WTC11 (cell line): ENCODE measurements around the gene ANKLE2. TPM values are rescaled to one million over a fixed set of nuclear protein-coding genes. Genes with fewer than 3 reads are reported as not detected.

Experiments
- ATAC-seq: fragments of 200-7000 bp; cut with Tn5 transposase; 2 replicates; pipeline ENCODE4 v1.10.0; 2021; ENCODE audit warnings: mild to moderate bottlenecking, moderate library complexity
- CTCF ChIA-PET: fragments of 300-600 bp; sonication (Branson Sonifier 250); formaldehyde crosslinking; loops from one replicate; lab custom pipeline; 2021; ENCODE audit warnings: antibody characterized with exemption; lab: Charles Lee
- POLR2A ChIA-PET: fragments of 350-600 bp; sonication (Branson Sonifier 250); formaldehyde crosslinking; loops from one replicate; lab custom pipeline; 2021; ENCODE audit warnings: antibody characterized with exemption; lab: Charles Lee
- DNase-seq: peaks from one replicate; pipeline ENCODE4 v3.0.0; 2021; ENCODE audit warnings: low spot score
- H3K27ac Mint-ChIP-seq: 2 replicates; pipeline ENCODE4 v1.8.0; 2021; ENCODE audit warnings: mixed read lengths
- H3K27me3 Mint-ChIP-seq: 2 replicates; pipeline ENCODE4 v1.8.0; 2021; ENCODE audit warnings: low read depth, mild to moderate bottlenecking, moderate library complexity, mixed read lengths
- H3K36me3 Mint-ChIP-seq: 2 replicates; pipeline ENCODE4 v1.8.0; 2021; ENCODE audit warnings: mixed read lengths
- H3K4me1 Mint-ChIP-seq: 2 replicates; pipeline ENCODE4 v1.8.0; 2022; ENCODE audit warnings: mixed read lengths
- H3K4me3 Mint-ChIP-seq: 2 replicates; pipeline ENCODE4 v1.8.0; 2021; ENCODE audit warnings: mild to moderate bottlenecking, moderate library complexity, mixed read lengths
- H3K9me3 Mint-ChIP-seq: 2 replicates; pipeline ENCODE4 v1.8.0; 2021; ENCODE audit warnings: mixed read lengths
- ATF1 ChIP-seq: sonication (generic); formaldehyde crosslinking; IDR thresholded peaks from 2 replicates; pipeline ENCODE4 v1.8.1; 2023; ENCODE audit warnings: mild to moderate bottlenecking, moderate library complexity, missing genetic modification reagents
- FOXK1 ChIP-seq: sonication (generic); formaldehyde crosslinking; IDR thresholded peaks from 2 replicates; pipeline ENCODE4 v1.8.0; 2022; ENCODE audit warnings: mild to moderate bottlenecking, moderate library complexity, missing genetic modification reagents
- FOXP1 ChIP-seq: sonication (generic); formaldehyde crosslinking; IDR thresholded peaks from 2 replicates; pipeline ENCODE4 v1.8.0; 2022; ENCODE audit warnings: missing genetic modification reagents, mild to moderate bottlenecking, moderate library complexity, borderline replicate concordance
- GTF2I ChIP-seq: fragments of 250-450 bp; sonication (Bioruptor Pico); conservative IDR thresholded peaks from 2 replicates; pipeline ENCODE4 v1.4.0; 2021; ENCODE audit warnings: mild to moderate bottlenecking
- JUN ChIP-seq: sonication (generic); formaldehyde crosslinking; IDR thresholded peaks from 2 replicates; pipeline ENCODE4 v1.8.0; 2023; ENCODE audit warnings: mild to moderate bottlenecking, missing genetic modification reagents
- KAT7 ChIP-seq: sonication (generic); formaldehyde crosslinking; IDR thresholded peaks from 2 replicates; pipeline ENCODE4 v1.8.1; 2023; ENCODE audit warnings: missing genetic modification reagents, mild to moderate bottlenecking, borderline replicate concordance
- NFATC4 ChIP-seq: fragments of 250-450 bp; sonication (Bioruptor Pico); IDR thresholded peaks from 2 replicates; pipeline ENCODE4 v1.9.0; 2021; ENCODE audit warnings: mild to moderate bottlenecking
- NFYB ChIP-seq: sonication (generic); formaldehyde crosslinking; conservative IDR thresholded peaks from 2 replicates; pipeline ENCODE4 v1.8.0; 2022; ENCODE audit warnings: low read depth, missing genetic modification reagents
- SOX15 ChIP-seq: fragments of 250-450 bp; sonication (Bioruptor Pico); IDR thresholded peaks from 2 replicates; pipeline ENCODE4 v1.9.0; 2021; ENCODE audit warnings: mild to moderate bottlenecking
- TEAD1 ChIP-seq: sonication (generic); formaldehyde crosslinking; IDR thresholded peaks from 2 replicates; pipeline ENCODE4 v1.8.0; 2022; ENCODE audit warnings: mild to moderate bottlenecking, missing genetic modification reagents
- TP53 ChIP-seq: sonication (generic); formaldehyde crosslinking; IDR thresholded peaks from 2 replicates; pipeline ENCODE4 v1.8.1; 2023; ENCODE audit warnings: mild to moderate bottlenecking, missing genetic modification reagents
- ZBTB21 ChIP-seq: sonication (generic); formaldehyde crosslinking; IDR thresholded peaks from 2 replicates; pipeline ENCODE4 v1.8.1; 2023; ENCODE audit warnings: mild to moderate bottlenecking, missing genetic modification reagents, borderline replicate concordance
- ZNF121 ChIP-seq: sonication (generic); formaldehyde crosslinking; IDR thresholded peaks from 2 replicates; pipeline ENCODE4 v1.8.0; 2023; ENCODE audit warnings: missing genetic modification reagents
- ZNF219 ChIP-seq: sonication (generic); formaldehyde crosslinking; IDR thresholded peaks from 2 replicates; pipeline ENCODE4 v1.8.0; 2023; ENCODE audit warnings: missing genetic modification reagents, mild to moderate bottlenecking, borderline replicate concordance
- ZNF232 ChIP-seq: sonication (generic); formaldehyde crosslinking; IDR thresholded peaks from 2 replicates; pipeline ENCODE4 v1.8.0; 2022; ENCODE audit warnings: mild to moderate bottlenecking, missing genetic modification reagents
- ZNF416 ChIP-seq: fragments of 250-450 bp; sonication (Bioruptor Pico); IDR thresholded peaks from 2 replicates; pipeline ENCODE4 v1.9.0; 2021; ENCODE audit warnings: mild to moderate bottlenecking, inconsistent platforms
- total RNA-seq: library from RNA; stranded (reverse); gene quantifications from 3 replicates; pipeline ENCODE4 v1.2.3, GENCODE V29; 2021
- TF ChIP-seq, protein P1 (sequence below): sonication (generic); formaldehyde crosslinking; IDR thresholded peaks from 2 replicates; pipeline ENCODE4 v1.8.1; 2023; ENCODE audit warnings: mild to moderate bottlenecking, missing genetic modification reagents, moderate library complexity
- TF ChIP-seq, protein P2 (sequence below): fragments of 250-450 bp; sonication (Bioruptor Pico); IDR thresholded peaks from 2 replicates; pipeline ENCODE4 v1.9.0; 2021; ENCODE audit warnings: mild to moderate bottlenecking
- TF ChIP-seq, protein P3 (sequence below): sonication (generic); formaldehyde crosslinking; conservative IDR thresholded peaks from 2 replicates; pipeline ENCODE4 v1.8.1; 2023; ENCODE audit warnings: mild to moderate bottlenecking, low read depth, missing genetic modification reagents, moderate library complexity
- TF ChIP-seq, protein P4 (sequence below): sonication (generic); formaldehyde crosslinking; IDR thresholded peaks from 2 replicates; pipeline ENCODE4 v1.8.0; 2022; ENCODE audit warnings: mild to moderate bottlenecking, missing genetic modification reagents
- TF ChIP-seq, protein P5 (sequence below): sonication (generic); formaldehyde crosslinking; IDR thresholded peaks from 2 replicates; pipeline ENCODE4 v1.8.1; 2022; ENCODE audit warnings: mild to moderate bottlenecking, moderate library complexity, missing genetic modification reagents
- TF ChIP-seq, protein P6 (sequence below): sonication (generic); formaldehyde crosslinking; IDR thresholded peaks from 2 replicates; pipeline ENCODE4 v1.8.0; 2023; ENCODE audit warnings: missing genetic modification reagents
- TF ChIP-seq, protein P7 (sequence below): sonication (generic); formaldehyde crosslinking; IDR thresholded peaks from 2 replicates; pipeline ENCODE4 v1.8.1; 2023; ENCODE audit warnings: mild to moderate bottlenecking, missing genetic modification reagents
- TF ChIP-seq, protein P8 (sequence below): fragments of 250-450 bp; sonication (Bioruptor Pico); IDR thresholded peaks from 2 replicates; pipeline ENCODE4 v2.1.2; 2022; ENCODE audit warnings: mild to moderate bottlenecking, moderate library complexity
- TF ChIP-seq, protein P9 (sequence below): sonication (generic); formaldehyde crosslinking; IDR thresholded peaks from 2 replicates; pipeline ENCODE4 v1.8.0; 2022; ENCODE audit warnings: mild to moderate bottlenecking, missing genetic modification reagents

Gene ANKLE2
- total RNA-seq, 1 experiment from 2014 or later = 63.8 TPM

DNA sequence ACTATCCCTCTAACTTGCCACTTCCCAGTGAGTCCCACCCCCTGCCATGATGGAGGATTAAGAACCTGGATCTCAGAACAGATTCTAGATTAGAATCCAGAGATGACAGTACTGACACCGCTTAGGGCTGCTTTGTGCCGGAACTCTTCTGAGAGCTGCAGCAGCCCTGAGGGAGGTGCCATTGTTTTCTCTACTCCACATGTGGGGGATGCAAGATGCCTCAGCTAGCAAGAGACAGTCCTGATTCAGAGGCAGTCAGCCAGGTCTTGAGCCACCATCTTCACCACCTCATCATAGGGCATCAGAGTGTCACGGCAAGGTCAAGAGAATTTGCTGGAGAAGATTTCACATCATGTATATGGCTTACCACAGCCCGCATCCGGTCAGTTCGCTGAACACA lies 54.4 kb downstream of the ANKLE2 start:
- ATAC-seq (no peak), DNase-seq (no peak)
- Mint-ChIP-seq H3K27ac (peak overlapping the region; percentile 1; the same call in 1 of the 2 replicates), H3K4me1 (peaks cover 18% of the 10 kb centered on the region), H3K4me3 (no peak overlapping the region), H3K27me3 (no peaks in the 10 kb centered on the region), H3K36me3 (peaks cover 3% of the 10 kb centered on the region; the same call in 1 of the 2 replicates), H3K9me3 (peaks cover 10% of the 10 kb centered on the region)
- TF ChIP-seq ZNF121 (no peak), ZNF416 (CRISPR knock-in tag) (no peak), ZNF219 (CRISPR knock-in tag) (no peak), TEAD1 (no peak), FOXK1 (CRISPR knock-in tag) (no peak)
- TF ChIP-seq, protein P1, sequence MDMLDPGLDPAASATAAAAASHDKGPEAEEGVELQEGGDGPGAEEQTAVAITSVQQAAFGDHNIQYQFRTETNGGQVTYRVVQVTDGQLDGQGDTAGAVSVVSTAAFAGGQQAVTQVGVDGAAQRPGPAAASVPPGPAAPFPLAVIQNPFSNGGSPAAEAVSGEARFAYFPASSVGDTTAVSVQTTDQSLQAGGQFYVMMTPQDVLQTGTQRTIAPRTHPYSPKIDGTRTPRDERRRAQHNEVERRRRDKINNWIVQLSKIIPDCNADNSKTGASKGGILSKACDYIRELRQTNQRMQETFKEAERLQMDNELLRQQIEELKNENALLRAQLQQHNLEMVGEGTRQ (CRISPR knock-in tag) = no peak
- POLR2A ChIA-PET = no interaction called here
- CTCF ChIA-PET = interaction anchor here (1.7 kb wide), 1 partner anchor 61 kb away, joined by 4 read pairs; no protein-coding TSS in a partner anchor

DNA sequence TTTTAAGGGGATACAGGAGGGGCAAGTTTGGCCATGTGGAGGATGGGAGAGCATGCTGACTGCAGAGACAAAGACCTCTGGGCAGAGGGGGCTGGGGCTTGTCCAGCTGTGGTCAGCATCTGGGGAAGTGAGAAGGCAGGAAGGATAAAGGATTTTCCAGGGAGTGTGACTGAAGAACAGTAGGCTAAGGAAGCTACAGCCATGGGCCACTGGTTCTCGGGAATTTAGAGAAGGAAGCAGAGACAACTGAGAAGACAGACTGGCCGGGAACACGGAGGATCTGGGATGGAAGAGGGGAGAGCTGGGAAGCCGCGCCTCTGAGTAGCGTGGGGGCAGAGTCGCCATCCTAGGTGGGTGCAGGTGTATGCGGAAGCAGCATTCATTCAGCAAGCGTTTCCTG lies 58.0 kb downstream of the ANKLE2 start:
- H3K4me3 Mint-ChIP-seq = no peak overlapping the region
- ChIA-PET CTCF (interaction anchor here (1.0 kb wide), 1 partner anchor 65 kb away, joined by 3 read pairs; no protein-coding TSS in a partner anchor), POLR2A (no interaction called here)

DNA sequence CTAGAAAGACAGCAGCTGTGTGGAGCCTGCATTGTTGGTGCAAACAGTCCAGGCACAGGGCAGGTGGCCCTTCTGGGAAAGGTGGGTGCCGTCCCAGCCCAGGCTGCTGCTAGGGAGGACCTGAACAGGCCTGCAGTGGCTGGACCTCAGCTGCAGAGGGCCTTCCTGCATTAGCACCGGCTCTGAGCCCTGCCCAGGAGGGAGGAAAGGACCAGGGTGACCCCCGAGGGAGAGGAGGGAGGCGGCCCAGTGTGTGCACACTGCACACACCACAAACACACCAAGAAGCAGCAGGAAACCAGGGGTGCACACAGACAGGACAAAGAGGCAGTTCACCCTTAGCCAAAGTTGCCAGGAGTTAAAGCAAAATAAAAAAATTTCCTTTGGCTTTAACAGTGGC lies 59.0 kb downstream of the ANKLE2 start:
- peaks cover 10% of the 10 kb centered on the region; the same call in 1 of the 2 replicates for H3K4me1 Mint-ChIP-seq
- H3K4me3 Mint-ChIP-seq = no peak overlapping the region
- ATAC-seq = peak; percentile 68
- CTCF ChIA-PET = no interaction called here
- peaks cover 13% of the 10 kb centered on the region for H3K36me3 Mint-ChIP-seq
- H3K9me3 Mint-ChIP-seq = peaks cover 4% of the 10 kb centered on the region
- no peak overlapping the region; the same call in 1 of the 2 replicates for H3K27ac Mint-ChIP-seq
- POLR2A ChIA-PET = no interaction called here
- H3K27me3 Mint-ChIP-seq = no peaks in the 10 kb centered on the region
- peak; percentile 25 for DNase-seq
- TF ChIP-seq SOX15 = no peak
- no peak for TF ChIP-seq ZBTB21
- no peak for TF ChIP-seq NFATC4 (CRISPR knock-in tag)
- TF ChIP-seq ZNF232 (CRISPR knock-in tag) = no peak
- TF ChIP-seq, protein P2, sequence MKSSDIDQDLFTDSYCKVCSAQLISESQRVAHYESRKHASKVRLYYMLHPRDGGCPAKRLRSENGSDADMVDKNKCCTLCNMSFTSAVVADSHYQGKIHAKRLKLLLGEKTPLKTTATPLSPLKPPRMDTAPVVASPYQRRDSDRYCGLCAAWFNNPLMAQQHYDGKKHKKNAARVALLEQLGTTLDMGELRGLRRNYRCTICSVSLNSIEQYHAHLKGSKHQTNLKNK (CRISPR knock-in tag) = no peak
- no peak for TF ChIP-seq FOXP1 (CRISPR knock-in tag)
- no peak for TF ChIP-seq NFYB (CRISPR knock-in tag)
- TF ChIP-seq, protein P3, sequence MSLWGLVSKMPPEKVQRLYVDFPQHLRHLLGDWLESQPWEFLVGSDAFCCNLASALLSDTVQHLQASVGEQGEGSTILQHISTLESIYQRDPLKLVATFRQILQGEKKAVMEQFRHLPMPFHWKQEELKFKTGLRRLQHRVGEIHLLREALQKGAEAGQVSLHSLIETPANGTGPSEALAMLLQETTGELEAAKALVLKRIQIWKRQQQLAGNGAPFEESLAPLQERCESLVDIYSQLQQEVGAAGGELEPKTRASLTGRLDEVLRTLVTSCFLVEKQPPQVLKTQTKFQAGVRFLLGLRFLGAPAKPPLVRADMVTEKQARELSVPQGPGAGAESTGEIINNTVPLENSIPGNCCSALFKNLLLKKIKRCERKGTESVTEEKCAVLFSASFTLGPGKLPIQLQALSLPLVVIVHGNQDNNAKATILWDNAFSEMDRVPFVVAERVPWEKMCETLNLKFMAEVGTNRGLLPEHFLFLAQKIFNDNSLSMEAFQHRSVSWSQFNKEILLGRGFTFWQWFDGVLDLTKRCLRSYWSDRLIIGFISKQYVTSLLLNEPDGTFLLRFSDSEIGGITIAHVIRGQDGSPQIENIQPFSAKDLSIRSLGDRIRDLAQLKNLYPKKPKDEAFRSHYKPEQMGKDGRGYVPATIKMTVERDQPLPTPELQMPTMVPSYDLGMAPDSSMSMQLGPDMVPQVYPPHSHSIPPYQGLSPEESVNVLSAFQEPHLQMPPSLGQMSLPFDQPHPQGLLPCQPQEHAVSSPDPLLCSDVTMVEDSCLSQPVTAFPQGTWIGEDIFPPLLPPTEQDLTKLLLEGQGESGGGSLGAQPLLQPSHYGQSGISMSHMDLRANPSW = no peak

More for the DNA sequence above, 58.0 kb downstream of the ANKLE2 start:
- H3K27me3 Mint-ChIP-seq = no peaks in the 10 kb centered on the region
- H3K36me3 Mint-ChIP-seq = peaks cover 13% of the 10 kb centered on the region
- H3K4me1 Mint-ChIP-seq = peaks cover 10% of the 10 kb centered on the region; the same call in 1 of the 2 replicates
- TF ChIP-seq KAT7 (CRISPR knock-in tag) = no peak
- no peak for TF ChIP-seq GTF2I
- TF ChIP-seq, protein P4, sequence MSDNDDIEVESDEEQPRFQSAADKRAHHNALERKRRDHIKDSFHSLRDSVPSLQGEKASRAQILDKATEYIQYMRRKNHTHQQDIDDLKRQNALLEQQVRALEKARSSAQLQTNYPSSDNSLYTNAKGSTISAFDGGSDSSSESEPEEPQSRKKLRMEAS (CRISPR knock-in tag) = no peak
- no peak for TF ChIP-seq JUN (CRISPR knock-in tag)
- no peak for TF ChIP-seq ZNF121
- TF ChIP-seq, protein P5, sequence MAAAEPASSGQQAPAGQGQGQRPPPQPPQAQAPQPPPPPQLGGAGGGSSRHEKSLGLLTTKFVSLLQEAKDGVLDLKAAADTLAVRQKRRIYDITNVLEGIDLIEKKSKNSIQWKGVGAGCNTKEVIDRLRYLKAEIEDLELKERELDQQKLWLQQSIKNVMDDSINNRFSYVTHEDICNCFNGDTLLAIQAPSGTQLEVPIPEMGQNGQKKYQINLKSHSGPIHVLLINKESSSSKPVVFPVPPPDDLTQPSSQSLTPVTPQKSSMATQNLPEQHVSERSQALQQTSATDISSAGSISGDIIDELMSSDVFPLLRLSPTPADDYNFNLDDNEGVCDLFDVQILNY (CRISPR knock-in tag) = no peak
- TF ChIP-seq, protein P6, sequence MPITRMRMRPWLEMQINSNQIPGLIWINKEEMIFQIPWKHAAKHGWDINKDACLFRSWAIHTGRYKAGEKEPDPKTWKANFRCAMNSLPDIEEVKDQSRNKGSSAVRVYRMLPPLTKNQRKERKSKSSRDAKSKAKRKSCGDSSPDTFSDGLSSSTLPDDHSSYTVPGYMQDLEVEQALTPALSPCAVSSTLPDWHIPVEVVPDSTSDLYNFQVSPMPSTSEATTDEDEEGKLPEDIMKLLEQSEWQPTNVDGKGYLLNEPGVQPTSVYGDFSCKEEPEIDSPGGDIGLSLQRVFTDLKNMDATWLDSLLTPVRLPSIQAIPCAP = no peak
- no peak for TF ChIP-seq ZNF416 (CRISPR knock-in tag)
- TF ChIP-seq, protein P7, sequence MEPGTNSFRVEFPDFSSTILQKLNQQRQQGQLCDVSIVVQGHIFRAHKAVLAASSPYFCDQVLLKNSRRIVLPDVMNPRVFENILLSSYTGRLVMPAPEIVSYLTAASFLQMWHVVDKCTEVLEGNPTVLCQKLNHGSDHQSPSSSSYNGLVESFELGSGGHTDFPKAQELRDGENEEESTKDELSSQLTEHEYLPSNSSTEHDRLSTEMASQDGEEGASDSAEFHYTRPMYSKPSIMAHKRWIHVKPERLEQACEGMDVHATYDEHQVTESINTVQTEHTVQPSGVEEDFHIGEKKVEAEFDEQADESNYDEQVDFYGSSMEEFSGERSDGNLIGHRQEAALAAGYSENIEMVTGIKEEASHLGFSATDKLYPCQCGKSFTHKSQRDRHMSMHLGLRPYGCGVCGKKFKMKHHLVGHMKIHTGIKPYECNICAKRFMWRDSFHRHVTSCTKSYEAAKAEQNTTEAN = no peak
- TF ChIP-seq, protein P8, sequence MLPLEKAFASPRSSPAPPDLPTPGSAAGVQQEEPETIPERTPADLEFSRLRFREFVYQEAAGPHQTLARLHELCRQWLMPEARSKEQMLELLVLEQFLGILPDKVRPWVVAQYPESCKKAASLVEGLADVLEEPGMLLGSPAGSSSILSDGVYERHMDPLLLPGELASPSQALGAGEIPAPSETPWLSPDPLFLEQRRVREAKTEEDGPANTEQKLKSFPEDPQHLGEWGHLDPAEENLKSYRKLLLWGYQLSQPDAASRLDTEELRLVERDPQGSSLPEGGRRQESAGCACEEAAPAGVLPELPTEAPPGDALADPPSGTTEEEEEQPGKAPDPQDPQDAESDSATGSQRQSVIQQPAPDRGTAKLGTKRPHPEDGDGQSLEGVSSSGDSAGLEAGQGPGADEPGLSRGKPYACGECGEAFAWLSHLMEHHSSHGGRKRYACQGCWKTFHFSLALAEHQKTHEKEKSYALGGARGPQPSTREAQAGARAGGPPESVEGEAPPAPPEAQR (CRISPR knock-in tag) = no peak
- TF ChIP-seq ATF1 (CRISPR knock-in tag) = no peak
- TF ChIP-seq TP53 = no peak
- TF ChIP-seq, protein P9, sequence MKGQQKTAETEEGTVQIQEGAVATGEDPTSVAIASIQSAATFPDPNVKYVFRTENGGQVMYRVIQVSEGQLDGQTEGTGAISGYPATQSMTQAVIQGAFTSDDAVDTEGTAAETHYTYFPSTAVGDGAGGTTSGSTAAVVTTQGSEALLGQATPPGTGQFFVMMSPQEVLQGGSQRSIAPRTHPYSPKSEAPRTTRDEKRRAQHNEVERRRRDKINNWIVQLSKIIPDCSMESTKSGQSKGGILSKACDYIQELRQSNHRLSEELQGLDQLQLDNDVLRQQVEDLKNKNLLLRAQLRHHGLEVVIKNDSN (CRISPR knock-in tag) = no peak
- DNase-seq (no peak), ATAC-seq (no peak)
- H3K27ac Mint-ChIP-seq = peak overlapping the region; percentile 84
- H3K9me3 Mint-ChIP-seq = peaks cover 10% of the 10 kb centered on the region
